HG03039 (cell line): ENCODE measurements around the gene FAM171A2.

Experiments used
- ATAC-seq: cut with Tn5 transposase; IDR thresholded peaks from one replicate; pipeline ENCODE4 v1.9.1; 2021; ENCODE audit warnings: mild to moderate bottlenecking, moderate library complexity; ENCODE audit not compliant: unreplicated experiment

Gene FAM171A2

GRCh38 chr17:44308320-44308818, 55.3 kb downstream of the FAM171A2 start, which contains the start of gene RUNDC3A:
RUNDC3A (plus strand) TSS chr17:44308601; CDS start chr17:44308833, 232 bp downstream.
- no peak for ATAC-seq

- ATAC-seq: no peak
Observed at GRCh38 chr17:44307387-44308186, 56.1 kb downstream of the FAM171A2 start.

- no peak for ATAC-seq
Observed at GRCh38 chr17:44304651-44305050, 59.0 kb downstream of the FAM171A2 start.
